Pancreas (tissue), 10 donors: Measurements from ENCODE around the gene PASK. TPM values are rescaled to one million over a fixed set of nuclear protein-coding genes. Genes with fewer than 3 reads are reported as not detected.

Source experiments
- ATAC-seq, 4 donors: fragments of 200-7000 bp; cut with Tn5 transposase; one replicate each; pipeline versions ENCODE4 v1.8.0 to v1.9.1; 2020; ENCODE audit warnings: mild to moderate bottlenecking in 4 of 4, moderate library complexity in 4 of 4
- DNase-seq, 6 donors: peaks; one replicate each; pipeline ENCODE4 v3.0.0-alpha.2; 2020
- FAIRE-seq: peaks from 2 replicates; lab custom pipeline; 2012; peaks lifted over from hg19 to GRCh38; lab: Jason Lieb, UNC
- H3K27ac ChIP-seq, 4 donors: fragments of 200-600 bp; sonication (generic); 1 replicate in 3 of 4; 2 replicates in 1 of 4; pipeline versions ENCODE4 v1.5.0 to v1.8.0; 2020
- H3K27me3 ChIP-seq, 4 donors: fragments of 200-600 bp; one replicate each; pipeline ENCODE4 v1.8.0; 2021
- H3K36me3 ChIP-seq, 3 donors: fragments of 200-600 bp; sonication (generic) in 1 of 3; one replicate each; pipeline versions ENCODE4 v1.5.0 to v1.8.0; 2020 to 2021
- H3K4me1 ChIP-seq, 3 donors: fragments of 200-600 bp; one replicate each; pipeline ENCODE4 v1.8.0; 2021
- H3K4me3 ChIP-seq, 4 donors: fragments of 200-600 bp; sonication (generic) in 2 of 4; one replicate each; pipeline versions ENCODE4 v1.5.0 to v1.8.0; 2020 to 2021
- H3K9me3 ChIP-seq, 4 donors: fragments of 200-600 bp; one replicate each; pipeline ENCODE4 v1.8.0; 2021
- CTCF ChIP-seq, 4 donors: fragments of 200-600 bp; sonication (generic) in 3 of 4; IDR thresholded peaks; one replicate each; pipeline versions ENCODE4 v1.5.0 to v1.8.0; 2021; ENCODE audit warnings: antibody characterized with exemption in 4 of 4
- WGBS, 2 donors: extraction: QIAGEN DNeasy Blood & Tissue Kit; methylation state at CpG; one replicate each; pipeline ENCODE4 v1.1.7; 2013; 5-methylcytosine and 5-hydroxymethylcytosine counted together
- intact Hi-C, 3 donors: fragments of 100-400 bp; cut with DNase I; formaldehyde crosslinking; loops; one replicate each; pipeline versions ENCODE4 v1.11.1 to v1.14.2; 2022
- polyA plus RNA-seq, 2 donors: library from polyadenylated mRNA; stranded (reverse); fragments of 200-250 nt; gene quantifications; one replicate each; pipeline ENCODE4 v1.2.3, GENCODE V29; 2013
- total RNA-seq, 6 donors: library from RNA; stranded (reverse); fragmentation: NEBNext Ultra II Directional in 4 of 6; extraction: Animal tissue kit (Norgen Biotek cat#: 25700) in 4 of 6; gene quantifications; one replicate each; pipeline versions ENCODE4 v1.2.1 to v1.2.4, GENCODE V29; 2021 to 2023
- donor health status: healthy with polysubstance abuse.
- donor health status: DM: no; HTN: no; CAD: no; lungs with moderate emphysema.
- donor health status: DM: no; HTN: no; CAD: no.
- donor health status: control.
- donor health status: control.
- donor health status: Bipolar disorder and iron deficiency.
- donor health status: DM: yes; HTN: yes; CAD: no.
- donor health status: DM: no; HTN: no; CAD: no.
- donor health status: DM: no; HTN: no; CAD: no.
- donor health status: DM: yes; HTN: yes; CAD: no.

The PASK gene
- total and polyA plus RNA-seq, 8 donors = 3.7 to 14.5 (median 9.2) TPM

DNA sequence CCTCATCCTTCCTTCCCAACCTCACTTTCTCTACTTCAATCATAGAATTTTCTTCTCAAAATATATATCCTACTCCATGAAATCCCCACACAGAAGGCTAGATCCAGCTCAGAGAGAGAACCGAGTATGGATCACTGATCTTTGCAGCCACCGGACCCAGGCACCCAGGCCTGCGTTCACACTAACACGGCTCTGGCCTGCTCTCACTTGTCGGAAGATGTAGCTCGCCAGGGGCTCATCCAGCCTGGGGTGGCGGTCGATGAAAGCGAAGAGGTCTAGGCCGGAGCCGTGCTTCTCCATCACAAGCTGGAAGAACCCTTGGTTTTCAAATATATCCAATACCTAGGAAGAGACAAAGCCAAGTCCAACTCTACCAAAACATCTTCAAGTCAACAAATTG lies 34.4 kb downstream of the PASK start:
- FAIRE-seq (no peak), ATAC-seq (no peak), DNase-seq (peak in 1 of 6 donors; percentile 35)
- Histone ChIP-seq H3K4me1 (no peaks in the 10 kb centered on the region), H3K4me3 (no peak overlapping the region), H3K36me3 (no peaks in the 10 kb centered on the region), H3K9me3 (no peaks in the 10 kb centered on the region), H3K27me3 (no peaks in the 10 kb centered on the region), H3K27ac (no peak overlapping the region)
- intact Hi-C loops = no loop called here
- no peak for TF ChIP-seq CTCF (IDR thresholded peaks at IDR 0.05)
- WGBS, 2 donors = 89 to 96% methylated on average over 11 of the region's 11 CpGs

DNA sequence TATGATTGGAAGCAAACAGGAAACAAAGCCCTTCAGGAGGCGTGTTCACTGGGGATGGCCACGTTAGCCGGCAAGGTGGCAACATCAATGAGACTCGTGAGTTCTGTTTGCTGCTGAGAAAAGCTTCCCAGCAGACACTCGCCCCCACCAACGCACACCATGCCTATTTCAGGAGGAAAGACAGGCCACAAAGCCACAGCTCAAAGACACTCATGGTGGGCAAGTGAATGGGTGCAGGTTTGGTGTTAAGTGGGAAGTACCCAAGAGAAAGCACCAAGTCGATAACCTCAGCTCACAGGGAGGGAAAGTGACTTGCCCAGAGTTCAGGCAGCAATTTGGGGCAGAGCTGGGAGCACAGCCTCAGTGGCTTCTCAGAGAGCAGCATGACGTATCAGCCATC lies 36.7 kb downstream of the PASK start:
- WGBS, 2 donors = 85 to 88% methylated on average over 8 of the region's 8 CpGs
- FAIRE-seq (no peak), DNase-seq (peak in 1 of 6 donors; percentile 17), ATAC-seq (no peak)
- no peak for TF ChIP-seq CTCF (IDR thresholded peaks at IDR 0.05)
- no peaks in the 10 kb centered on the region for H3K9me3 ChIP-seq
- H3K4me3 ChIP-seq = no peak overlapping the region
- intact Hi-C loops = no loop called here
- no peak overlapping the region for H3K27ac ChIP-seq
- no peaks in the 10 kb centered on the region for H3K27me3 ChIP-seq
- no peaks in the 10 kb centered on the region for H3K4me1 ChIP-seq
- no peaks in the 10 kb centered on the region for H3K36me3 ChIP-seq

GRCh38 chr2:241112046-241112445 lies 37.2 kb downstream of the PASK start:
- ATAC-seq = no peak
- FAIRE-seq = no peak
- Histone ChIP-seq H3K4me3 (no peak overlapping the region), H3K27ac (no peak overlapping the region), H3K27me3 (no peaks in the 10 kb centered on the region), H3K36me3 (no peaks in the 10 kb centered on the region), H3K9me3 (no peaks in the 10 kb centered on the region), H3K4me1 (no peaks in the 10 kb centered on the region)
- peak in 1 of 6 donors; percentile 12 for DNase-seq
- 90 to 95% methylated on average over 17 of the region's 17 CpGs for WGBS, 2 donors
- intact Hi-C loops = no loop called here
- no peak for TF ChIP-seq CTCF (IDR thresholded peaks at IDR 0.05)

GRCh38 chr2:241111440-241111805 lies 37.8 kb downstream of the PASK start:
- H3K4me1 ChIP-seq = no peaks in the 10 kb centered on the region
- no peaks in the 10 kb centered on the region for H3K27me3 ChIP-seq
- no peaks in the 10 kb centered on the region for H3K36me3 ChIP-seq
- WGBS, 2 donors = 83 to 92% methylated on average over 9 of the region's 9 CpGs
- peak in 1 of 6 donors; percentile 25 for DNase-seq
- FAIRE-seq = no peak
- intact Hi-C loops = no loop called here
- no peak for TF ChIP-seq CTCF (IDR thresholded peaks at IDR 0.05)
- no peak for ATAC-seq
- H3K27ac ChIP-seq = no peak overlapping the region
- H3K9me3 ChIP-seq = no peaks in the 10 kb centered on the region
- no peak overlapping the region for H3K4me3 ChIP-seq

DNA sequence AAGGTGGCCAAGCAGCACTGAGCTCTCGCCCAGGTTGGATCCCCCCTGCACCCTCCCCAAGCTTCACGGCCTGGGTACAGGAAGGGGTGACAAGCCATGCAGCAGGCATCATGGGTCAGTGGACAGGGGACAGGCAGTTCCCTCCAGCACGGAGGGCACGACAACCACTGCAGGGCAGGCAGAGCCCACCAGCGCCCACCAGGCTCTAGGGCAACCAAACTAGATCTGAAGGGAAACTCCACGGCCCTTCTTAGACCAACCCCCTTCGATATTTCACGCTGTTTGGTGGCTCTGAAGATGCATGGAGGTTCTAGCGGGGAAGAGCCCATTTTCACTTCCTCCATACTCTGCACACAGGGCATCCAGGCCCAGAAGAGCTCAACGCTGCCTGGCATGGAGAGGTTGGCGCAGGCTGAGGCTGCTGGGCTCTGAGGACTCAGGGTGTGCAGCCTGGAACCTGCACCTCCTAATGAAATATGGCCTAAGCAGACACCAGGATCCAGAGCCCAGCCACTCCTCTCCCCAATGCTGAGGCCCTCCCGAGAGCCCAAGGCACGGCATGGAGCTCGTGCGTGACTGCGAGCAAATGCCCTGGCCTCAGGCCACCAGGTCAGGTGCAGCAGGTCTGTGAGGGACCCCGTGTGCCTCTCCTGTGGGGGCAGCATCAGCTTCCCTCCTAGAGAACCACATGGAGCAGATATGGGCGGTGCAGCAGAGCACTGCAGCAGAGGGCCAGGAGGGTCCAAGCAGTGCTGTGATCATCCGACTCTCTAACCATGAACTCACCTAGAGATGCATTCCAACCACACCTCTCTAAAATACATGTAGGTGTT lies 38.4 kb downstream of the PASK start:
- Histone ChIP-seq H3K36me3 (no peaks in the 10 kb centered on the region), H3K27ac (no peak overlapping the region), H3K27me3 (no peaks in the 10 kb centered on the region), H3K9me3 (no peaks in the 10 kb centered on the region), H3K4me1 (no peaks in the 10 kb centered on the region), H3K4me3 (no peak overlapping the region)
- no peak for TF ChIP-seq CTCF (IDR thresholded peaks at IDR 0.05)
- DNase-seq = peak in 1 of 6 donors; percentile 48
- FAIRE-seq = no peak
- WGBS, 2 donors = 88 to 96% methylated on average over 19 of the region's 19 CpGs
- ATAC-seq = no peak
- intact Hi-C loops = no loop called here
